GM18907 (cell line): ENCODE data around the gene EHMT1.

Source experiments
- ATAC-seq: cut with Tn5 transposase; IDR thresholded peaks from one replicate; pipeline ENCODE4 v1.9.1; 2021; ENCODE audit warnings: mild to moderate bottlenecking, moderate library complexity; ENCODE audit not compliant: unreplicated experiment

EHMT1 gene

GRCh38 chr9:137618105-137619067, at the start of gene EHMT1:
TSS of gene EHMT1 (plus strand) at chr9:137619005. CDS start at chr9:137619029, 24 bp downstream.
- peak; percentile 63 for ATAC-seq

GRCh38 chr9:137569609-137570203, 49.1 kb upstream of the EHMT1 start:
- ATAC-seq: no peak

- ATAC-seq: no peak
These were observed 48.2 kb upstream of the EHMT1 start for GRCh38 chr9:137570566-137570965.

- no peak for ATAC-seq
These were observed 44.6 kb upstream of the EHMT1 start for GRCh38 chr9:137574192-137574591.

- no peak for ATAC-seq
These were observed 43.5 kb upstream of the EHMT1 start for GRCh38 chr9:137575364-137575715.

- ATAC-seq: no peak
These were observed 42.9 kb upstream of the EHMT1 start for GRCh38 chr9:137575716-137576411.

GRCh38 chr9:137578518-137579258, 40.1 kb upstream of the EHMT1 start, which contains the start of gene DPH7:
TSS of gene DPH7 (minus strand) at chr9:137578925. CDS start at chr9:137578777, 148 bp downstream.
- ATAC-seq: peak; percentile 80

GRCh38 chr9:137579259-137579604, 39.6 kb upstream of the EHMT1 start:
- ATAC-seq: no peak

- no peak for ATAC-seq
These were observed 38.4 kb upstream of the EHMT1 start for GRCh38 chr9:137580209-137580953.

GRCh38 chr9:137580954-137581322, 37.9 kb upstream of the EHMT1 start:
- no peak for ATAC-seq

- no peak for ATAC-seq
These were observed 37.2 kb upstream of the EHMT1 start for GRCh38 chr9:137581361-137582285.

GRCh38 chr9:137582286-137582860, 36.4 kb upstream of the EHMT1 start:
- ATAC-seq: no peak

- ATAC-seq: no peak
These were observed 35.5 kb upstream of the EHMT1 start for GRCh38 chr9:137583347-137583746.

- no peak for ATAC-seq
These were observed 34.8 kb upstream of the EHMT1 start for GRCh38 chr9:137583957-137584356.

- ATAC-seq: no peak
These were observed 32.0 kb upstream of the EHMT1 start for GRCh38 chr9:137586854-137587253.

GRCh38 chr9:137588311-137588710, 30.5 kb upstream of the EHMT1 start:
- ATAC-seq: no peak

- ATAC-seq: no peak
These were observed 29.9 kb upstream of the EHMT1 start for GRCh38 chr9:137588891-137589290.

GRCh38 chr9:137589441-137590122, 29.2 kb upstream of the EHMT1 start:
- ATAC-seq: peak; percentile 25
